Measurements from ENCODE around the gene CCDC152. TPM values are rescaled to one million over a fixed set of nuclear protein-coding genes. Genes with fewer than 3 reads are reported as not detected.

Gene CCDC152
- total RNA-seq, 1 experiment from 2014 or later = 0.13 TPM

- DNase-seq = no peak
- no peak overlapping the region for H4K91ac ChIP-seq (ENCODE audit: insufficient read length, low read depth, low read length)
- H3K79me2 ChIP-seq (ENCODE audit: insufficient read depth, low read length) = no peaks in the 10 kb centered on the region
- H3K9me3 Mint-ChIP-seq = peaks cover 26 to 27% of the 10 kb centered on the region in 2 experiments
- H3K79me1 ChIP-seq (ENCODE audit: insufficient read depth, low read depth, low read length, poor library complexity, severe bottlenecking) = no peaks in the 10 kb centered on the region
- H3K23ac ChIP-seq (ENCODE audit: insufficient read length, low read depth, low read length) = no peak overlapping the region
- H3K4me1 Mint-ChIP-seq = no peaks in the 10 kb centered on the region
- no peaks in the 10 kb centered on the region for H4K20me1 ChIP-seq (ENCODE audit: control insufficient read depth, insufficient read depth, insufficient read length)
- H2AK5ac ChIP-seq (ENCODE audit: insufficient read length, low read length) = no peak overlapping the region
- H4K8ac ChIP-seq (replicated peaks; ENCODE audit: insufficient read length, low read depth, low read length) = no peak overlapping the region
- H3K27me3 ChIP-seq (ENCODE audit: insufficient read depth, low read length) = no peaks in the 10 kb centered on the region
- no peak overlapping the region for H3K18ac ChIP-seq (ENCODE audit: insufficient read length, low read depth, low read length)
- H2BK20ac ChIP-seq (ENCODE audit: low read depth, low read length, poor library complexity, severe bottlenecking) = no peak overlapping the region
- H3K4ac ChIP-seq (ENCODE audit: low read depth, low read length) = no peak overlapping the region
- H3K56ac ChIP-seq (ENCODE audit: insufficient read length, low read depth, low read length) = no peak overlapping the region
- no peak overlapping the region for H3K9ac ChIP-seq (ENCODE audit: extremely low read depth, insufficient read length, low read length)
- H3K9me3 ChIP-seq (ENCODE audit: control insufficient read depth, low read depth, low read length) = no peaks in the 10 kb centered on the region
- no peaks in the 10 kb centered on the region for H3K4me1 ChIP-seq (ENCODE audit: insufficient read depth, low read length)
- H2BK120ac ChIP-seq (ENCODE audit: low read depth, low read length, poor library complexity, severe bottlenecking) = no peak overlapping the region
- H2BK15ac ChIP-seq (ENCODE audit: low read depth, low read length) = no peak overlapping the region
- H2AFZ ChIP-seq (ENCODE audit: low read length) = no peak overlapping the region
- no peak overlapping the region for H2BK5ac ChIP-seq (ENCODE audit: insufficient read length, low read length)
- H3T11ph ChIP-seq (ENCODE audit: low read length) = no peak overlapping the region
- H3K27ac Mint-ChIP-seq = no peak overlapping the region
- H3K23me2 ChIP-seq (ENCODE audit: insufficient read length, low read depth, low read length, poor library complexity, severe bottlenecking) = no peaks in the 10 kb centered on the region
- H3K14ac ChIP-seq (ENCODE audit: insufficient read depth, low read length) = no peak overlapping the region
- H3K36me3 Mint-ChIP-seq (ENCODE audit: insufficient read depth in 1 of 3, low read depth in 3 of 3) = peaks cover 0 to 26% (median 1%) of the 10 kb centered on the region in 3 experiments; a peak in 6 of 7 replicates
- H4K5ac ChIP-seq (ENCODE audit: insufficient read length, low read depth, low read length) = no peak overlapping the region
- no peak overlapping the region for H2BK12ac ChIP-seq (ENCODE audit: insufficient read length, low read depth, low read length)
- H3K4me2 ChIP-seq (ENCODE audit: insufficient read depth, insufficient read length, low read length) = no peak overlapping the region
- H3K27ac ChIP-seq (ENCODE audit: insufficient read length, low read depth, low read length) = no peak overlapping the region
- H3K27me3 Mint-ChIP-seq (ENCODE audit: low read depth) = no peaks in the 10 kb centered on the region; the same call in none of the 2 replicates
- TF ChIP-seq CTCF (conservative IDR thresholded peaks at IDR 0.05) = no peak
- H3K4me3 Mint-ChIP-seq = no peak overlapping the region
These were observed 30.5 kb downstream of the CCDC152 start for GRCh38 chr5:42787073-42787472.
